ENCODE data around the gene CDK14. TPM values are rescaled to one million over a fixed set of nuclear protein-coding genes. Genes with fewer than 3 reads are reported as not detected.

The CDK14 gene
- total RNA-seq, 1 experiment from 2014 or later = 57.9 TPM

DNA sequence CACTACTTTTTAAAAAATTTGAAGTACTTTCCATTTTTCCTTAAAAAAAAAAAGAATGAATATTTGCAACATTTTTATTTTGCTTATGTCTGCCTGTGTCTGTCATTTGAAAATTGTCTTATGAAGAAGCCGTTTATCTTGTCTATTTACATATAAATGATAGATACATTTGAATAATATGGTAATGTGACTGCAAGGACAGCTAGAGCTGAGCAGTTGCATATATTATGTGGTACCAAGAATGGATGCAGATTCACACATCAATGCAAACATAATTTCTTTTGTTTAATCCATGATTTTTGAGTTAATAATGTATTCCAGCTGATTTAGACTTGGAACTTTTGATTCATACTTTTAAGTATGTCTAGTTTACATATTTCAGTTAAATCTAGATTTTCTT lies 268.0 kb downstream of the CDK14 start:
- H3K27ac Mint-ChIP-seq = no peak overlapping the region

More for the DNA sequence above, 268.0 kb downstream of the CDK14 start:
- TF ChIP-seq SOX15 (CRISPR knock-in tag; IDR thresholded peaks at IDR 0.05) (no peak), CREB1 (CRISPR knock-in tag; IDR thresholded peaks at IDR 0.05) (no peak), NR3C1 (CRISPR knock-in tag; conservative IDR thresholded peaks at IDR 0.05; ENCODE audit: low read depth) (no peak), SMAD3 (CRISPR knock-in tag; IDR thresholded peaks at IDR 0.05; ENCODE audit: borderline replicate concordance) (no peak), ZNF671 (CRISPR knock-in tag; IDR thresholded peaks at IDR 0.05) (no peak), CBFB (CRISPR knock-in tag; IDR thresholded peaks at IDR 0.05; ENCODE audit: low read depth) (no peak), IRF2 (CRISPR knock-in tag; IDR thresholded peaks at IDR 0.05; ENCODE audit: borderline replicate concordance, low read depth) (no peak), KAT7 (CRISPR knock-in tag; IDR thresholded peaks at IDR 0.05; ENCODE audit: borderline replicate concordance) (no peak), JUN (CRISPR knock-in tag; IDR thresholded peaks at IDR 0.05) (no peak), MYBL2 (CRISPR knock-in tag; IDR thresholded peaks at IDR 0.05) (no peak), TP53 (CRISPR knock-in tag; IDR thresholded peaks at IDR 0.05) (no peak)
- TF ChIP-seq, protein P1, sequence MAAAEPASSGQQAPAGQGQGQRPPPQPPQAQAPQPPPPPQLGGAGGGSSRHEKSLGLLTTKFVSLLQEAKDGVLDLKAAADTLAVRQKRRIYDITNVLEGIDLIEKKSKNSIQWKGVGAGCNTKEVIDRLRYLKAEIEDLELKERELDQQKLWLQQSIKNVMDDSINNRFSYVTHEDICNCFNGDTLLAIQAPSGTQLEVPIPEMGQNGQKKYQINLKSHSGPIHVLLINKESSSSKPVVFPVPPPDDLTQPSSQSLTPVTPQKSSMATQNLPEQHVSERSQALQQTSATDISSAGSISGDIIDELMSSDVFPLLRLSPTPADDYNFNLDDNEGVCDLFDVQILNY (CRISPR knock-in tag; IDR thresholded peaks at IDR 0.05) = no peak
- TF ChIP-seq, protein P2, sequence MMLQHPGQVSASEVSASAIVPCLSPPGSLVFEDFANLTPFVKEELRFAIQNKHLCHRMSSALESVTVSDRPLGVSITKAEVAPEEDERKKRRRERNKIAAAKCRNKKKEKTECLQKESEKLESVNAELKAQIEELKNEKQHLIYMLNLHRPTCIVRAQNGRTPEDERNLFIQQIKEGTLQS (CRISPR knock-in tag; conservative IDR thresholded peaks at IDR 0.05) = no peak
- TF ChIP-seq, protein P3, sequence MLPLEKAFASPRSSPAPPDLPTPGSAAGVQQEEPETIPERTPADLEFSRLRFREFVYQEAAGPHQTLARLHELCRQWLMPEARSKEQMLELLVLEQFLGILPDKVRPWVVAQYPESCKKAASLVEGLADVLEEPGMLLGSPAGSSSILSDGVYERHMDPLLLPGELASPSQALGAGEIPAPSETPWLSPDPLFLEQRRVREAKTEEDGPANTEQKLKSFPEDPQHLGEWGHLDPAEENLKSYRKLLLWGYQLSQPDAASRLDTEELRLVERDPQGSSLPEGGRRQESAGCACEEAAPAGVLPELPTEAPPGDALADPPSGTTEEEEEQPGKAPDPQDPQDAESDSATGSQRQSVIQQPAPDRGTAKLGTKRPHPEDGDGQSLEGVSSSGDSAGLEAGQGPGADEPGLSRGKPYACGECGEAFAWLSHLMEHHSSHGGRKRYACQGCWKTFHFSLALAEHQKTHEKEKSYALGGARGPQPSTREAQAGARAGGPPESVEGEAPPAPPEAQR (CRISPR knock-in tag; IDR thresholded peaks at IDR 0.05) = no peak
- TF ChIP-seq, protein P4, sequence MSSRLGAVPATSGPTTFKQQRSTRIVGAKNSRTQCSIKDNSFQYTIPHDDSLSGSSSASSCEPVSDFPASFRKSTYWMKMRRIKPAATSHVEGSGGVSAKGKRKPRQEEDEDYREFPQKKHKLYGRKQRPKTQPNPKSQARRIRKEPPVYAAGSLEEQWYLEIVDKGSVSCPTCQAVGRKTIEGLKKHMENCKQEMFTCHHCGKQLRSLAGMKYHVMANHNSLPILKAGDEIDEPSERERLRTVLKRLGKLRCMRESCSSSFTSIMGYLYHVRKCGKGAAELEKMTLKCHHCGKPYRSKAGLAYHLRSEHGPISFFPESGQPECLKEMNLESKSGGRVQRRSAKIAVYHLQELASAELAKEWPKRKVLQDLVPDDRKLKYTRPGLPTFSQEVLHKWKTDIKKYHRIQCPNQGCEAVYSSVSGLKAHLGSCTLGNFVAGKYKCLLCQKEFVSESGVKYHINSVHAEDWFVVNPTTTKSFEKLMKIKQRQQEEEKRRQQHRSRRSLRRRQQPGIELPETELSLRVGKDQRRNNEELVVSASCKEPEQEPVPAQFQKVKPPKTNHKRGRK (CRISPR knock-in tag; IDR thresholded peaks at IDR 0.05; ENCODE audit: borderline replicate concordance) = no peak
- TF ChIP-seq, protein P5, sequence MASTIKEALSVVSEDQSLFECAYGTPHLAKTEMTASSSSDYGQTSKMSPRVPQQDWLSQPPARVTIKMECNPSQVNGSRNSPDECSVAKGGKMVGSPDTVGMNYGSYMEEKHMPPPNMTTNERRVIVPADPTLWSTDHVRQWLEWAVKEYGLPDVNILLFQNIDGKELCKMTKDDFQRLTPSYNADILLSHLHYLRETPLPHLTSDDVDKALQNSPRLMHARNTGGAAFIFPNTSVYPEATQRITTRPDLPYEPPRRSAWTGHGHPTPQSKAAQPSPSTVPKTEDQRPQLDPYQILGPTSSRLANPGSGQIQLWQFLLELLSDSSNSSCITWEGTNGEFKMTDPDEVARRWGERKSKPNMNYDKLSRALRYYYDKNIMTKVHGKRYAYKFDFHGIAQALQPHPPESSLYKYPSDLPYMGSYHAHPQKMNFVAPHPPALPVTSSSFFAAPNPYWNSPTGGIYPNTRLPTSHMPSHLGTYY (CRISPR knock-in tag; IDR thresholded peaks at IDR 0.05) = no peak
- TF ChIP-seq, protein P6, sequence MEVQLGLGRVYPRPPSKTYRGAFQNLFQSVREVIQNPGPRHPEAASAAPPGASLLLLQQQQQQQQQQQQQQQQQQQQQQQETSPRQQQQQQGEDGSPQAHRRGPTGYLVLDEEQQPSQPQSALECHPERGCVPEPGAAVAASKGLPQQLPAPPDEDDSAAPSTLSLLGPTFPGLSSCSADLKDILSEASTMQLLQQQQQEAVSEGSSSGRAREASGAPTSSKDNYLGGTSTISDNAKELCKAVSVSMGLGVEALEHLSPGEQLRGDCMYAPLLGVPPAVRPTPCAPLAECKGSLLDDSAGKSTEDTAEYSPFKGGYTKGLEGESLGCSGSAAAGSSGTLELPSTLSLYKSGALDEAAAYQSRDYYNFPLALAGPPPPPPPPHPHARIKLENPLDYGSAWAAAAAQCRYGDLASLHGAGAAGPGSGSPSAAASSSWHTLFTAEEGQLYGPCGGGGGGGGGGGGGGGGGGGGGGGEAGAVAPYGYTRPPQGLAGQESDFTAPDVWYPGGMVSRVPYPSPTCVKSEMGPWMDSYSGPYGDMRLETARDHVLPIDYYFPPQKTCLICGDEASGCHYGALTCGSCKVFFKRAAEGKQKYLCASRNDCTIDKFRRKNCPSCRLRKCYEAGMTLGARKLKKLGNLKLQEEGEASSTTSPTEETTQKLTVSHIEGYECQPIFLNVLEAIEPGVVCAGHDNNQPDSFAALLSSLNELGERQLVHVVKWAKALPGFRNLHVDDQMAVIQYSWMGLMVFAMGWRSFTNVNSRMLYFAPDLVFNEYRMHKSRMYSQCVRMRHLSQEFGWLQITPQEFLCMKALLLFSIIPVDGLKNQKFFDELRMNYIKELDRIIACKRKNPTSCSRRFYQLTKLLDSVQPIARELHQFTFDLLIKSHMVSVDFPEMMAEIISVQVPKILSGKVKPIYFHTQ (CRISPR knock-in tag; IDR thresholded peaks at IDR 0.05) = no peak
- TF ChIP-seq, protein P7, sequence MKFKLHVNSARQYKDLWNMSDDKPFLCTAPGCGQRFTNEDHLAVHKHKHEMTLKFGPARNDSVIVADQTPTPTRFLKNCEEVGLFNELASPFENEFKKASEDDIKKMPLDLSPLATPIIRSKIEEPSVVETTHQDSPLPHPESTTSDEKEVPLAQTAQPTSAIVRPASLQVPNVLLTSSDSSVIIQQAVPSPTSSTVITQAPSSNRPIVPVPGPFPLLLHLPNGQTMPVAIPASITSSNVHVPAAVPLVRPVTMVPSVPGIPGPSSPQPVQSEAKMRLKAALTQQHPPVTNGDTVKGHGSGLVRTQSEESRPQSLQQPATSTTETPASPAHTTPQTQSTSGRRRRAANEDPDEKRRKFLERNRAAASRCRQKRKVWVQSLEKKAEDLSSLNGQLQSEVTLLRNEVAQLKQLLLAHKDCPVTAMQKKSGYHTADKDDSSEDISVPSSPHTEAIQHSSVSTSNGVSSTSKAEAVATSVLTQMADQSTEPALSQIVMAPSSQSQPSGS (CRISPR knock-in tag; IDR thresholded peaks at IDR 0.05; ENCODE audit: borderline replicate concordance, low read depth) = no peak
- H3K36me3 Mint-ChIP-seq = no peaks in the 10 kb centered on the region
- no peaks in the 10 kb centered on the region for H3K9me3 Mint-ChIP-seq
- no peak for ATAC-seq
- POLR2A ChIA-PET = no interaction called here
- CTCF ChIA-PET = no interaction called here
- no peak for DNase-seq (ENCODE audit: low spot score)
- H3K4me1 Mint-ChIP-seq = peaks cover 2% of the 10 kb centered on the region; the same call in 1 of the 2 replicates
- H3K27me3 Mint-ChIP-seq (ENCODE audit: low read depth) = no peaks in the 10 kb centered on the region
- H3K4me3 Mint-ChIP-seq = no peak overlapping the region
